HCT116 (cell line): Measurements from ENCODE around the gene C2orf80.

Experiments
- ATF3 ChIP-seq: IDR thresholded peaks from 2 replicates; pipeline ENCODE4 v1.6.1; 2012
- CEBPB ChIP-seq: IDR thresholded peaks from 2 replicates; pipeline ENCODE4 v1.6.1; 2012; ENCODE audit warnings: low read depth
- CTCF ChIP-seq, 3 experiments: fragments of 200-600 bp in 1 of 3; sonication (generic) in 1 of 3; IDR thresholded peaks in 2 of 3; conservative IDR thresholded peaks in 1 of 3; 2 replicates each; pipeline ENCODE4 v1.5.1; 2012 to 2017; ENCODE audit warnings: low read depth in 2 of 3, low read length in 2 of 3, antibody characterized with exemption in 1 of 3, borderline replicate concordance in 1 of 3, control low read depth in 1 of 3, mild to moderate bottlenecking in 1 of 3, mixed read lengths in 1 of 3, mixed run types in 1 of 3, moderate library complexity in 1 of 3; ENCODE audit not compliant: insufficient read depth in 1 of 3
- POLR2A ChIP-seq: IDR thresholded peaks from 2 replicates; pipeline ENCODE4 v1.7.0; 2011; ENCODE audit warnings: borderline replicate concordance; ENCODE audit not compliant: insufficient read depth, insufficient read length; ENCODE audit errors: extremely low read depth
- ZFX ChIP-seq: fragments of 450-650 bp; IDR thresholded peaks from 2 replicates; pipeline ENCODE4 v1.6.1; 2017
- TF ChIP-seq, protein P1 (sequence below): IDR thresholded peaks from 2 replicates; pipeline ENCODE4 v1.6.1; 2012

DNA sequence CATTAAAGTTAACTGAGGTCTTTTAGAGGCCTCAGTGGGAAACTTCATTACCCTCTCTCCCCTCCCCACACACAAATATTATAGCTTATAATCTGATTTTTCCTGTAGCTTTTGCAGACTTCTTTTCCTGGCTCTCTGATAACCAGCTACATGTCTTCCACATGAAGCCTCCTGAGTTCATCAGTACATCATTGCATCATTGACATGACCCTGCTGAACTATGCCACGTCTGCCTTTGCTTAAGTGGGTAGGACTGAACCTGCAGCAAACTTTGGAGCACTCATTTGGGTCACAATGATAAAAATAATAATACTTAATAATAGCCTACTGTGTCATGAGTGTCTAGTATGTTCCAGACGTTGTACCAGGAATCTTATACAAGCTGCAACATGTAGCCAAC is 33.4 kb downstream of the C2orf80 start:
- TF ChIP-seq, protein P1, sequence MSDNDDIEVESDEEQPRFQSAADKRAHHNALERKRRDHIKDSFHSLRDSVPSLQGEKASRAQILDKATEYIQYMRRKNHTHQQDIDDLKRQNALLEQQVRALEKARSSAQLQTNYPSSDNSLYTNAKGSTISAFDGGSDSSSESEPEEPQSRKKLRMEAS, result no peak
- TF ChIP-seq CTCF (IDR thresholded peaks at IDR 0.05 in 2 of 3, conservative IDR thresholded peaks at IDR 0.05 in 1 of 3; ENCODE audit: borderline replicate concordance in 1 of 3, insufficient read depth in 1 of 3, low read depth in 2 of 3, low read length in 2 of 3) (no peak), POLR2A (no peak), ZFX (no peak), ATF3 (no peak), CEBPB (no peak)
